K562 (cell line): ENCODE data around the gene SGK1. TPM values are rescaled to one million over a fixed set of nuclear protein-coding genes. Genes with fewer than 3 reads are reported as not detected.

Experiments used
- ATAC-seq: fragments of 200-7000 bp; cut with Tn5 transposase; 3 replicates; pipeline ENCODE4 v1.9.1; 2020; ENCODE audit warnings: moderate library complexity
- BruUV-seq: library from RNA; stranded (reverse); fragments of 400-500 nt; replicated peaks from 2 replicates; lab custom pipeline; 2021; lab: Mats Ljungman, UMichigan
- CTCF ChIA-PET: fragments of 300-600 bp; formaldehyde crosslinking; extraction: SDS; loops from one replicate; lab custom pipeline; 2021; ENCODE audit warnings: low intra/inter-chr PET ratio; lab: Yijun Ruan, JAX
- POLR2A ChIA-PET: fragments of 300-600, 350-650 bp; sonication (Branson Sonifier 250); formaldehyde crosslinking; extraction: SDS; loops from one replicate; lab custom pipeline; 2021; ENCODE audit warnings: antibody characterized with exemption, inconsistent platforms; lab: Yijun Ruan, JAX
- DNase-seq, 4 experiments: peaks; one replicate each; pipeline versions ENCODE4 v3.0.0 to v3.0.0-alpha.2; 2011 to 2018; ENCODE audit warnings: low spot score in 3 of 4, mixed read lengths in 3 of 4; ENCODE audit errors: extremely low read depth in 1 of 4
- FAIRE-seq: peaks from 2 replicates; lab custom pipeline; 2011; peaks lifted over from hg19 to GRCh38; lab: Jason Lieb, UNC
- H2AFZ ChIP-seq: 2 replicates; pipeline ENCODE4 v1.6.0; 2011; ENCODE audit warnings: low read depth, low read length, control low read depth, inconsistent platforms
- H3K27ac ChIP-seq: fragments of 200-600 bp; 3 replicates; pipeline ENCODE4 v1.8.0; 2011; ENCODE audit warnings: low read depth, mild to moderate bottlenecking, control low read depth, inconsistent platforms, low read length, moderate library complexity, mixed read lengths; ENCODE audit errors: extremely low read depth
- H3K27me3 ChIP-seq, 2 experiments: fragments of 300-600 bp in 1 of 2; 2 replicates in 1 of 2; 3 replicates in 1 of 2; pipeline versions ENCODE4 v1.6.0 to v1.8.0; 2011; ENCODE audit warnings: inconsistent platforms in 2 of 2, low read length in 2 of 2, mild to moderate bottlenecking in 1 of 2, mixed read lengths in 1 of 2, moderate library complexity in 1 of 2; ENCODE audit not compliant: control insufficient read depth in 2 of 2, insufficient read depth in 2 of 2
- H3K36me3 ChIP-seq: fragments of 300-600 bp; 3 replicates; pipeline ENCODE4 v1.8.0; 2011; ENCODE audit warnings: mild to moderate bottlenecking, low read length, inconsistent platforms; ENCODE audit not compliant: control insufficient read depth, insufficient read depth
- H3K4me1 ChIP-seq, 2 experiments: fragments of 200-600 bp in 1 of 2; replicated peaks in 1 of 2; 2 replicates in 1 of 2; 3 replicates in 1 of 2; pipeline versions ENCODE4 v1.5.1 to v1.8.0; 2011; ENCODE audit warnings: inconsistent platforms in 2 of 2, low read length in 2 of 2, mild to moderate bottlenecking in 1 of 2, mixed read lengths in 1 of 2, moderate library complexity in 1 of 2; ENCODE audit not compliant: control insufficient read depth in 2 of 2, insufficient read depth in 2 of 2
- H3K4me2 ChIP-seq: 2 replicates; pipeline ENCODE4 v1.6.1; 2011; ENCODE audit warnings: low read length, control low read depth, inconsistent platforms, mixed read lengths; ENCODE audit not compliant: insufficient read depth
- H3K4me3 ChIP-seq: fragments of 200-600 bp; sonication (generic), shearing (Covaris generic); 2 replicates; pipeline ENCODE4 v1.5.1; 2016; ENCODE audit warnings: control low read depth, inconsistent platforms
- H3K79me2 ChIP-seq: fragments of 200-600 bp; 3 replicates; pipeline ENCODE4 v1.8.0; 2011; ENCODE audit warnings: low read length, inconsistent platforms; ENCODE audit not compliant: control insufficient read depth, insufficient read depth
- H3K9ac ChIP-seq, 2 experiments: 2 replicates each; pipeline versions ENCODE4 v1.6.0 to v1.6.1; 2011; ENCODE audit warnings: low read depth in 2 of 2, low read length in 2 of 2, control low read depth in 1 of 2, inconsistent platforms in 1 of 2, mild to moderate bottlenecking in 1 of 2, mixed read lengths in 1 of 2; ENCODE audit not compliant: insufficient read depth in 1 of 2
- H3K9me1 ChIP-seq: one replicate; pipeline ENCODE4 v1.6.0; 2011; ENCODE audit warnings: inconsistent platforms, mild to moderate bottlenecking, low read length, moderate library complexity; ENCODE audit not compliant: control insufficient read depth, insufficient read depth
- H3K9me3 ChIP-seq: replicated peaks from 2 replicates; pipeline ENCODE4 v1.5.1; 2011; ENCODE audit warnings: low read depth, low read length, inconsistent platforms; ENCODE audit not compliant: control insufficient read depth, insufficient read depth
- H4K20me1 ChIP-seq: replicated peaks from 2 replicates; pipeline ENCODE4 v1.6.1; 2011; ENCODE audit warnings: low read length, inconsistent platforms, mixed read lengths; ENCODE audit not compliant: control insufficient read depth, insufficient read depth
- ARID4B ChIP-seq: sonication (generic); formaldehyde crosslinking; IDR thresholded peaks from 2 replicates; pipeline ENCODE4 v1.8.0; 2022; ENCODE audit warnings: mild to moderate bottlenecking, missing genetic modification reagents
- CXXC5 ChIP-seq: fragments of 250-450 bp; sonication (Bioruptor Pico); IDR thresholded peaks from 2 replicates; pipeline ENCODE4 v1.8.0; 2022; ENCODE audit warnings: inconsistent platforms, mild to moderate bottlenecking, moderate library complexity
- DPF2 ChIP-seq: fragments of 450-650 bp; IDR thresholded peaks from 2 replicates; pipeline ENCODE4 v1.6.1; 2016
- E2F8 ChIP-seq: fragments of 450-650 bp; IDR thresholded peaks from 2 replicates; pipeline ENCODE4 v1.7.1; 2018; ENCODE audit warnings: mild to moderate bottlenecking, low read depth; ENCODE audit not compliant: partially characterized antibody
- MLX ChIP-seq, 2 experiments: fragments of 450-650 bp in 1 of 2; sonication (generic) in 1 of 2; formaldehyde crosslinking; conservative IDR thresholded peaks; 2 replicates each; pipeline versions ENCODE4 v1.4.0 to v1.8.1; 2020 to 2022; ENCODE audit warnings: mild to moderate bottlenecking in 1 of 2, missing genetic modification reagents in 1 of 2
- MTA1 ChIP-seq: fragments of 450-650 bp; IDR thresholded peaks from 2 replicates; pipeline ENCODE4 v1.6.1; 2017; ENCODE audit warnings: borderline replicate concordance
- RUNX1 ChIP-seq: sonication (generic); IDR thresholded peaks from 2 replicates; pipeline ENCODE4 v1.6.1; 2016; ENCODE audit warnings: antibody characterized with exemption, low read depth
- SRSF1 ChIP-seq: fragments of 200-400 bp; formaldehyde crosslinking; IDR thresholded peaks from 2 replicates; pipeline ENCODE4 v1.6.1; 2017; ENCODE audit warnings: mild to moderate bottlenecking, low read depth, low read length, moderate library complexity
- THRB ChIP-seq: fragments of 450-650 bp; formaldehyde crosslinking; conservative IDR thresholded peaks from 2 replicates; pipeline ENCODE4 v1.4.0; 2022; ENCODE audit warnings: mild to moderate bottlenecking, missing genetic modification characterization
- XRCC5 ChIP-seq: fragments of 200-400 bp; formaldehyde crosslinking; IDR thresholded peaks from 2 replicates; pipeline ENCODE4 v1.6.1; 2017; ENCODE audit warnings: low read depth, mild to moderate bottlenecking, low read length
- ZC3H4 ChIP-seq: sonication (generic); formaldehyde crosslinking; IDR thresholded peaks from 2 replicates; pipeline ENCODE4 v1.9.0; 2021; ENCODE audit warnings: missing genetic modification reagents, borderline replicate concordance
- WGBS: fragments of 100-300 bp; shearing (Covaris generic); methylation state at CpG from one replicate; pipeline ENCODE4 v1.1.6; 2016; ENCODE audit warnings: low coverage, mixed read lengths; ENCODE audit not compliant: insufficient coverage; ENCODE audit errors: missing lambda C conversion rate; 5-methylcytosine and 5-hydroxymethylcytosine counted together
- in situ Hi-C: fragments of 300-500 bp; cut with MboI; formaldehyde crosslinking; loops from 4 replicates; pipeline ENCODE4 v1.15.0; 2018; ENCODE audit warnings: inconsistent platforms, mixed read lengths
- intact Hi-C: fragments of 100-400 bp; cut with micrococcal nuclease; formaldehyde crosslinking; loops from 2 replicates; pipeline ENCODE4 v1.14.2; 2022
- polyA plus RNA-seq, 8 experiments: library from polyadenylated mRNA; depleted of rRNA in 4 of 8; stranded (reverse) in 5 of 8; unstranded in 3 of 8; fragments of >200 nt; fragmentation: Nextera tagmentation in 2 of 8; fragmentation: Illumina TruSeq in 1 of 8; extraction: Ambion mirVana in 2 of 8; extraction: Trizol in 1 of 8; gene quantifications; 2 replicates each; pipeline versions ENCODE4 v1.2.1 to v1.2.3, GENCODE V29; 2011 to 2014; ENCODE audit warnings: inconsistent platforms in 1 of 8, missing spikeins in 1 of 8
- total RNA-seq, 7 experiments: library from RNA; depleted of rRNA in 6 of 7; stranded (reverse); fragments of >200 nt in 6 of 7; fragmentation: Illumina TruSeq in 2 of 7; extraction: Trizol in 2 of 7; gene quantifications; 2 replicates each; pipeline versions ENCODE4 v1.2.1 to v1.2.3, GENCODE V29; 2011 to 2021; ENCODE audit warnings: low replicate concordance in 1 of 7

Gene SGK1
- total and polyA plus RNA-seq, 9 of the 15 experiments (the other 6 are each of a cell fraction or from before 2014, with no cell fraction given), result 3.5 to 7.2 (median 3.9) TPM

GRCh38 chr6:134245041-134245440 is 72.9 kb downstream of the SGK1 start:
- Histone ChIP-seq H3K36me3 (no peaks in the 10 kb centered on the region), H3K79me2 (no peaks in the 10 kb centered on the region), H2AFZ (no peak overlapping the region), H3K4me3 (no peak overlapping the region), H3K27me3 (no peaks in the 10 kb centered on the region), H4K20me1 (no peaks in the 10 kb centered on the region), H3K9me3 (no peaks in the 10 kb centered on the region), H3K9me1 (no peaks in the 10 kb centered on the region), H3K27ac (no peak overlapping the region), H3K9ac (no peak overlapping the region), H3K4me2 (no peak overlapping the region), H3K4me1 (no peaks in the 10 kb centered on the region)
- FAIRE-seq (no peak), ATAC-seq (no peak), DNase-seq (no peak)
- intact Hi-C loops, result no loop called here
- in situ Hi-C loops, result no loop called here
- ChIA-PET CTCF (no interaction called here), POLR2A (no interaction called here)
- BruUV-seq, result no TSS peak
- 33% methylated on average over 2 of the region's 2 CpGs for WGBS
- no peak for TF ChIP-seq SRSF1
- no peak for TF ChIP-seq ARID4B
- no peak for TF ChIP-seq DPF2
- no peak for TF ChIP-seq E2F8
- TF ChIP-seq MLX (CRISPR knock-in tag; conservative IDR thresholded peaks at IDR 0.05), result no peak
- TF ChIP-seq CXXC5, result no peak
- no peak for TF ChIP-seq ZC3H4 (CRISPR knock-in tag)
- TF ChIP-seq THRB (CRISPR knock-in tag), result no peak
- TF ChIP-seq XRCC5, result no peak
- no peak for TF ChIP-seq MTA1
- no peak for TF ChIP-seq RUNX1
